Effector CD4-positive, alpha-beta T cell (primary cell): ENCODE results near the gene RIMBP2.
"Not testable (repeated sequence)": the region's sequence is repeated elsewhere in the genome, so short reads cannot be mapped to it uniquely, and the experiment has no call there.

Experiments
- DNase-seq: peaks from one replicate; pipeline ENCODE4 v3.0.0-alpha.2; 2020

The RIMBP2 gene

GRCh38 chr12:130705178-130705822, 10.8 kb downstream of the RIMBP2 start:
- DNase-seq: no peak

GRCh38 chr12:130704606-130705005, 11.5 kb downstream of the RIMBP2 start:
- no peak for DNase-seq

- no peak for DNase-seq
These were observed 12.2 kb downstream of the RIMBP2 start for GRCh38 chr12:130703733-130704375.

GRCh38 chr12:130702966-130703732, 12.9 kb downstream of the RIMBP2 start:
- no peak for DNase-seq

- no peak for DNase-seq
These were observed 14.7 kb downstream of the RIMBP2 start for GRCh38 chr12:130701402-130701744.

- no peak for DNase-seq
These were observed 15.4 kb downstream of the RIMBP2 start for GRCh38 chr12:130700492-130701401.

- DNase-seq: no peak
These were observed 18.0 kb downstream of the RIMBP2 start for GRCh38 chr12:130698106-130698505.

- DNase-seq: no peak
These were observed 19.6 kb downstream of the RIMBP2 start for GRCh38 chr12:130696379-130697100.

GRCh38 chr12:130695061-130695460, 21.0 kb downstream of the RIMBP2 start:
- no peak for DNase-seq

GRCh38 chr12:130689408-130690405, 26.4 kb downstream of the RIMBP2 start:
- DNase-seq: no peak

GRCh38 chr12:130688999-130689398, 27.1 kb downstream of the RIMBP2 start:
- not testable (repeated sequence) for DNase-seq

- DNase-seq: no peak
These were observed 28.0 kb downstream of the RIMBP2 start for GRCh38 chr12:130687796-130688778.

GRCh38 chr12:130687190-130687589, 28.9 kb downstream of the RIMBP2 start:
- no peak for DNase-seq

- DNase-seq: no peak
These were observed 29.5 kb downstream of the RIMBP2 start for GRCh38 chr12:130686511-130686991.

- DNase-seq: no peak
These were observed 30.2 kb downstream of the RIMBP2 start for GRCh38 chr12:130685850-130686249.

- DNase-seq: no peak
These were observed 30.8 kb downstream of the RIMBP2 start for GRCh38 chr12:130685250-130685787.

GRCh38 chr12:130683811-130684210, 32.3 kb downstream of the RIMBP2 start:
- no peak for DNase-seq

- DNase-seq: no peak
These were observed 33.0 kb downstream of the RIMBP2 start for GRCh38 chr12:130683080-130683479.

- DNase-seq: no peak
These were observed 35.6 kb downstream of the RIMBP2 start for GRCh38 chr12:130680451-130680990.
